Middle frontal gyrus (tissue), 1 donor: ENCODE data around the gene CDC34.

Experiments used
- DNase-seq: peaks from one replicate; pipeline ENCODE4 v3.0.0-alpha.2; 2015; ENCODE audit warnings: low spot score; ENCODE audit errors: extremely low spot score

Gene CDC34

DNA sequence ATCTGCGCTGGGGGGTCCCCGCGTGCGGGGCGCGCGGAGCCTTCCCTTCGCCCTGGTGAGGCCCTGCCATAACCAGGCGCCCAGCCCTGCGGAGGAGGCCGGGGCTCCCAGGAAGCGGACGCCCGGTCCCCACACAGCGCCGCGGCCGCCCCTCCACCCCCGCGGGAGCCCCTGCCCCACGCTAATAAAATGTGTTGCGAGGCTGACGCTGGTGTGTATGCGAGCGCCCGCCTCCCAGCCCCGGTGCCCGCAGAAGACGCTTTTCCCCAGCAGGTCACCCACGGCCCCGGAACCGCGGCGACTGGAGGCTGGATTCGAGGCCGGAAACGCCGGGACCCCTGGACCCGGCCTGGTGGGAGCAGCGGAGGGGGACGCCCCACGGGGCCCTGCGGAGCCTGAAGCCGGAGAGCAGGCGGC, 12.1 kb upstream of the CDC34 start:
- DNase-seq, result no peak

DNA sequence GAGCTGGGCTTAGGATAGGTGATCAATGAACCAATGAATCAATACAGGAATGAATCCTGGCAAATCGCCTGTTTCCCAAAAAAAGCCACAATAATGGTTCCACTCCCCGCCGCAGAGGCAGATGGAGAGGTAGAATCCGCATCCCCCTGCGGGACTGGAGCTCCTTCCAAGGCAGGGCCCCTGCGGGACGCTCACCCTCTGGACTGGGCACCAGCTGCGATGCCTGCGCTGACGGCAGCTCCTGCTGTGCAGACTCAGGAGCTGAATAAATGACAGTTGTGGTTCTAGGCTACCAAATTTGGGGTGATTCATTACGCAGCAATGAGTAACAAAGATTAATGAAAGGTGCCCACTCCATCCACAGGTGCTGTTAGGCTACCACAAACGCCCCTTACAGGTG, 8.8 kb upstream of the CDC34 start:
- no peak for DNase-seq

- DNase-seq, result no peak
These were observed 7.4 kb upstream of the CDC34 start for GRCh38 chr19:524062-524674.

DNA sequence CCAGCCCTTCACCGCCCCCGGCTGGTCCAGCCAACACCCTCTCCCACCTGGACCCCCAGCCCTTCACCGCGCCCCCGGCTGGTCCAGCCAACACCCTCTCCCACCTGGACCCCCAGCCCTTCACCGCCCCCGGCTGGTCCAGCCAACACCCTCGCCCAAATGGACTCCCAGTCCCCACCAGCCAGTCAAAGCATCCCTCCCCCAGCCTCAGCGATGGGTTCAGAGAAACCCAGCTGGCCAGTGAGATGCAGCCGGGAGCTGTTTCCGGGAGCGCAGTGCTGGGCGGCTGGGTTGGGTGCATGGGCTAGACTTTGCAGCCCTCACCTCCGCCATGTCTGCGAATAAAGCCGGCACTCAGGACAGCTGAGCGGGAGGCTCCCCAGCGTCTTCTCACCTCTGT, 6.5 kb upstream of the CDC34 start:
- no peak for DNase-seq

- DNase-seq, result no peak
These were observed 5.6 kb upstream of the CDC34 start for GRCh38 chr19:525857-526419.

GRCh38 chr19:530134-531008, 1.2 kb upstream of the CDC34 start:
- DNase-seq, result no peak

DNA sequence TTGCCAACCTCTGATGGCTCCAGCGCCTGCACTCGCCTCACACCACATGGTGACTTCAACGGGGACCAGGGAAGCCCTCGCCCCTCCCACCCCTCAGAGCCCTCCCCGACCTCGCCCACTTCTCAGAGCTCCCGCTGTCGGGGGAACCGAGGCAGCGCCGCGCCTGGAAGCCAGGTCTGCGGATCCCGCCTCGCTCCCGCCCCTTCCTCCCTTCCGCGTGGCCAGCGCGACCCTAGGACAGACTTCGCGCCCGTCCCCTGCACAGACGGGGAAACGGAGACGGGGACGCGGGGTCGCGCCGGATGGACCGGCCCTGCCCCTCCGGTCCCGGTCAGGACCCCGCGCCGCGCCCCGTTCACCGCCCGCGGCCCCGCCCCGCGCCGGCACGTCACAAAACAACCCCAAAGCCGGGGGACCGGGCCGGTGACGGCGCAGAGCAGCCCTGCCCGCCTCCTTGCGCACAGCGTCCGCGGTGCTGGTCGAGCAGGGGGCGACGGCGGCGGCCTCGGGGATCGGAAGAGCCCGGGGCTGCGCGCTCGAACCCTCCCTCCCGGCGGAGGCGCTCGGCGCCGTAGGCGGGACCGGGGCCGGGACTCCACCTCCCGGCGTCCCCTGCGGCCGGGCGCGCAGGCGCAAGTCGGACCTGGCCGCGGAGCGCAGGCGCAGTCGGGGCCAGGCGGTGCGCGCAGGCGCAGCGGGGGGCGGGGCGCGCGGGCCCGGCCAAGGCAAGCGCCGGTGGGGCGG, 379 bp upstream of the CDC34 start:
- DNase-seq, result peak; percentile 14

DNA sequence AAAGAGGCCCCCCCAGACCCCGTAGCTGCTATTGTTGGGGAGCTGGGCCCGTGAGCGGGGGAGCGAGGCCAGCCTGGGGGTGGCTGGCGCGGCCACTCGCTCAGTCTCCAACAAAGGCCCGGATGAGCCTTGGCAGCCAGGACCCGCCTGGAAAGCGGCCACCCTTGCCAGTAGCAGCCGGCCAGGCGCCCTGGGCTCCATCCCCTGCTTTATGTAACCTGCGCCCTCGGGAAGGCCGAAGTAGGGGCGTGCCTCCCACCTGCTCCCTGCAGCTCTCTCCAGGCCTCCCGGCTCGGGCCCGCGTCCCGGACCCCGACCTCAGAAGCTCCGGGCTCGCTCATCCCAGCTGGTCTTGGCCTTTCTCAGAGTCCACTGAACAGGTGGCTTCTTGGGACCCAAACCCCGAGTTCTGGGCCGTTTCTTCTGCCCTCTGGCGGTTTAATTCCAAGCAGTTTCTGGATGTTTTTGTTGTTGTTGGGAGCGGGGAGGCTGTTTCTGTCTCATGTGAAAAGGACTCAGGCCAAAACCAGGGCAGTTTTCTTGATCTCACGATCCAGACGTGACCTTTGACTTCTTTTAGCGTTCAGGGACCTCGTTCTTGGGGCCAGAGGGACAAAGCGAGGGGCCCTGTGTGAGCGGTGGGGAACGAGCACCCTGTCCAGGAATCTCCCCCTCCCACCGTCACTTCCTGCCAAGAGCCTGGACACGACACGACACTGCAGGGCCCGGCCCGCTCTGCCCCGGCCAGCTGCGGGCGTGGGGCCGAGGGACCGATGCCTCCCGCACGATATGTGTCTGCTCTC, 1.2 kb downstream of the CDC34 start:
- peak; percentile 38 for DNase-seq

DNA sequence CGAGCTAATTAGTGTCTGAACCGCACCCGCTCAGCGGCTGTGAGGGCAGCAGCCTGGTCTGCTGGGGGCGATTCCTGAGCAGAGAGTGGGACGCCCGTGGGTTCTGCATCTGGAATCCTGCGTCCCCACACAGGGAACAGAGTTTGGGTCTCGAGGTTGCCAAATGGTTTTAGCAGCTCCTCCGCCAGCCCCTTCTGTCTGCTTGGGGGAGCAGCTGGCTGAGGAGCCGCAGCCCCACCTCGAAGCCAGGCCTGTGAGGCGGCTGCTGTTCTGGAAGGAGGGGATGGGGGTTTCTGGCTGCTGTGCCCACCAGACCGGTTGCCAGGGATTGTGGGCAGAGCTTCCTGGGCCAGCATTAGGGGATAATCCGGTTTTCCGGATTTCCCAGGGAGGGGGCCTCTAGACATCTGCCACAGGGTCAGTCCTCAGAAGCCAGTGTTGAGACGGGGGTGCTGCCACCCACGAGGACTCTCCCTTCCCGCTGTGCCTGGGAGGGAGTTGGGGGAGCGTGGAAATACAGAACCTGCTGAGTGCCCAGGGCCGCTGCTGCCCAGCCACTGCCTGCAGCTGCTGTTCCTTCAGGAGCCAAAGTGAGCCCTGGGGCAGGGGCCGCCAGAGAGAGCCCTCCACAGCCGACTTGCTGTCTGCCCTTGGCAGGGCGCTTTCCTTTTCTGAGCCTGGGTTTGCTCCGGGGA, 2.0 kb downstream of the CDC34 start:
- DNase-seq, result no peak

DNA sequence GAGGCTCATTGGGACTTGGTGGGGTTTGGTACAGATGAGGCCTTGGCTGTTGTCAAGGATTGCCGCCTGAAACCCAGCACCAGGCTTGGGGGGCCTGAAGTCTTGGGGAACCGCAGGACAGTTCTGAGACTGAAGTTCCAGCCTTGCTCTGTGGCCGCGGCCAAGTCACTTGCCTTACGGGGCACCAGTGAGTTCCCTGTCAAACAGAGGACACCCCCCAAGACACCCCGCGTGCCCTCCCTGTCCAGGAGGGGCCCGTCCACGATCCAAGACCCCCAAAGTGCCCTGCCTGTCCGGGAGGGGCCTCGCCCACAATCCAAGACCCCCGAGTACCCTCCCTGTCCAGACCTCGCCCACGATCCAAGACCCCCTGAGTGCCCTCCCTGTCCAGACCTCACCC, 2.5 kb downstream of the CDC34 start:
- no peak for DNase-seq

DNA sequence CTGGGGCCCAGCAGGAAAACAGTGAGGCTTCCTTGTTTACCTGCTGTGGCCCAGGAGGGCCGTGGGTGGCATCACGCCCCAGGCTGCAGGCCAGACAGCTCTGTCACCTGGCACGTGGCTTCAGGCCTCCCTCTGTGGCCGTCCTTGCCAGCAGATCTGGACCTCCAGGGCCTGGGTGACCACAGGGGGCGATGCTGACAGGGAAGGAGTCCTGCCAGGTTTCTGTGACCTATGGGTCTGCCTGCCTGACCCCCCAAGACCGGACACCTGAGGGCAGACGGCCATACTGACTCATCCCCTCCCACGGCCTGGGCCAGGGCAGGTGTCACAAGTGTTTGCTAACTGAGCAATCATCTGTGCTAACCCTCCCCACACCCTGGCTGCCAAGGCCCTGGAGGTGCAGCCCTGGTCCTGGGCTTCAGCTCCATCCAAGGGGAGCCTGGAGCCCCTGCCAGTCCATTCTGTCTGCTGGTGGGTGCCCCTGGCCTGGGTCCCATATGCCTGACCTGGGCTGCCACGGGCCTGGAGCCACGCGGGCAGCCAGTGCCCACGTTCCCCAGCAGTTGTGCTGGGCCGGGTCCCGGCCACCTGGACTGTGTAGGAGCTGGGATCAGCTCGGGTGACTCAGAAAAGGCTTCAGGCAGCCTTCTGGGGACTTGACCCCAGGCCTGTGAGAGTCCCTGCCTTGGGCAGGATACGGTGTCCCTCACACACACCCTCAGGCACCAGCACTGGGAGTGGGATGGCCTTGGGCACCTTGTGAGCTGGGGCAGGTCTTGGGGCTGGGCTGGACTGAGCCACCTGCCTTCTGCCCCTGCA, 3.7 kb downstream of the CDC34 start:
- no peak for DNase-seq

GRCh38 chr19:536031-536880, 4.7 kb downstream of the CDC34 start:
- DNase-seq, result no peak

GRCh38 chr19:536881-537404, 5.4 kb downstream of the CDC34 start:
- DNase-seq, result no peak

DNA sequence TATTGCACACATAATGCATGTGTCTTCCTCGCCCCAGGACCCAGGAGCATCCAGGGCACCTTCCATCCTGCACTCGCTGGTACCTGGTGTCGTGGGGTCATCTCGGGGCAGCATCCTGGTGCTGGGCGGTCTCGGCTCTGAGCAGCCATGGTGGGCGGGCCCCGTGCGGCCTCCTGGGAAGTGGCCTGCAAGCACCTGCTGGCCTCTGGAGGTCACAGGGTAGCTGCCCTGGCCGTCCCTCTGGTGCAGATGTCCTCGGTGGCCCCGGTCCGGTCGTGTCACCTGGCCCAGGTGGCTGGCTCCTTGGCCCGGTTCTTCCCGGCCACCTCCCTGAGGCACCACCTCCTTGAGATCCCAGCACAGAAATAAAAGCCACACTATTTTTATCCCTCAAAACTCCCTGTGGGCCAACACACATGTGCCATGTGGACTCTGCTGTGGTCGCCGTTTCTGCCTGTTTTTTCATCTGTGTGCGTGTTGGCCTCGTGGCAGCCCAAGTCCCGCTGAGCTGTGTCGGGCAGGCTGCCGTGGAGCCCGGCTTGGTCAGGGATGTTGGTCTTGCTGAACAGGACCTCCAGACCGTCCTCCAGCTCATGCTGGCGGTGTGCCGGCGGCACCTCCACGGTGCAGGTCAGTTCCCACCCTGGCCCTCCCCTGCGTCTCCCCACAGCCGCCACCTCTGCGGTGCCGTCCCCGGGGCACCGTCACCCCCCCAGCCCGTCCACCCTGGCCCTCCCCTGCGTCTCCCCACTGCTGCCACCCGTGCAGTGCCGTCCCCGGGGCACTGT, 7.3 kb downstream of the CDC34 start:
- DNase-seq, result no peak

DNA sequence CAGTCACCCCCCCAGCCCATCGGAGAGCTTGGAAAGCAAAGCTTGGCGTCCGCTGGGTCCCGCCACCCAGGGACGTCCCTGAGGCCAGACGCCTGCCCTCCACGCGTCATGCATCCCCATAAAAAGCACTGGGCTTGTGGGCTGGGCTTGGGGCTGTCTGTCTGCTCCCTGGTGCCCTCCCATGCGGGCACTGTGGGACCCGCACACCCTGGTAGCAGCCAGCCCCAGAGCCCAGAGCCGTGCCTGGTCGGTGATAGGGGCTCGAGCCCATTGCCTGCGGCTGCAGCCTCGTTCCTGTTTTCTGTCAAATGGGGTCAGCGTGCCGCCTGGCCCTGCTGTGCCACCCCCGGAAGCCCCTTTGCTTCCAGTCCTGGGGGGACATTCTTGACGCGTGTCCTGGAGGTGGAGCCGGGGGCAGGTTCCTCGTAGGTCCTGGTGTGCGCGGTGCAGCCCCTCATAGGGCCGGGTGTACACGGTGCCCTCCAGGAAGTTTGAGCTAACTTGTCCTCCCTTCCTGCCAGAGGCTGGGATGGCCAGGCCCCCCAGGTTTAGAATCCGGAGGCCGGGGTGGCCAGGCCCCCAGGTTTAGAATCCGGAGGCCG, 8.0 kb downstream of the CDC34 start:
- DNase-seq, result no peak

DNA sequence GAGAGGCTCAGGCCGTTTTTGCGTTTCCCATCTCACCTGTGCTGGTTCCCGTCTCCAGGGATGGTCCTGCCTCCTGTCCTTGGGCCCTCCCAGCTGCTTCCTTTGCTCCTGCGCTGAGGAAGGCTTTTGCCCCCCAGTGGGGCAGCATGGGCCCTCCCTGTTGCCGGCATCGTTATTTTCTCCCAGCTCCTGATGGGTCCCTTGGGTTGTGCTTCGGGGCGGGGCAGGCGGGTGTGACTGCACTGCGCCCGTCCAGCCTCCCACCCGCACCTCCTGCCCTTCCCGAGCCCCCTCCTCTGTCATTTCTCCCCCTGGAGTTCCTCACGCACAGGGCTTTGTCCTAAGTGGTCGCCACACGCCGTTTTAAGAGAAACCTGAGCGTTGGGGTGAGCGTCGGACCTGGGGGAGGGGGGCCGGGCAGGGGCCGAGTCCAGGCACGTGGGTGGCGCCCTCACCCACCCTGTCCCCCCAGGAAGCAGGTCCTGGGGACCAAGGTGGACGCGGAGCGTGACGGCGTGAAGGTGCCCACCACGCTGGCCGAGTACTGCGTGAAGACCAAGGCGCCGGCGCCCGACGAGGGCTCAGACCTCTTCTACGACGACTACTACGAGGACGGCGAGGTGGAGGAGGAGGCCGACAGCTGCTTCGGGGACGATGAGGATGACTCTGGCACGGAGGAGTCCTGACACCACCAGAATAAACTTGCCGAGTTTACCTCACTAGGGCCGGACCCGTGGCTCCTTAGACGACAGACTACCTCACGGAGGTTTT, 9.5 kb downstream of the CDC34 start:
- DNase-seq, result no peak
